ENCODE results near the gene PABPN1L. TPM values are rescaled to one million over a fixed set of nuclear protein-coding genes. Genes with fewer than 3 reads are reported as not detected.

The PABPN1L gene
- total RNA-seq, 1 experiment from 2014 or later, result 0.57 TPM

DNA sequence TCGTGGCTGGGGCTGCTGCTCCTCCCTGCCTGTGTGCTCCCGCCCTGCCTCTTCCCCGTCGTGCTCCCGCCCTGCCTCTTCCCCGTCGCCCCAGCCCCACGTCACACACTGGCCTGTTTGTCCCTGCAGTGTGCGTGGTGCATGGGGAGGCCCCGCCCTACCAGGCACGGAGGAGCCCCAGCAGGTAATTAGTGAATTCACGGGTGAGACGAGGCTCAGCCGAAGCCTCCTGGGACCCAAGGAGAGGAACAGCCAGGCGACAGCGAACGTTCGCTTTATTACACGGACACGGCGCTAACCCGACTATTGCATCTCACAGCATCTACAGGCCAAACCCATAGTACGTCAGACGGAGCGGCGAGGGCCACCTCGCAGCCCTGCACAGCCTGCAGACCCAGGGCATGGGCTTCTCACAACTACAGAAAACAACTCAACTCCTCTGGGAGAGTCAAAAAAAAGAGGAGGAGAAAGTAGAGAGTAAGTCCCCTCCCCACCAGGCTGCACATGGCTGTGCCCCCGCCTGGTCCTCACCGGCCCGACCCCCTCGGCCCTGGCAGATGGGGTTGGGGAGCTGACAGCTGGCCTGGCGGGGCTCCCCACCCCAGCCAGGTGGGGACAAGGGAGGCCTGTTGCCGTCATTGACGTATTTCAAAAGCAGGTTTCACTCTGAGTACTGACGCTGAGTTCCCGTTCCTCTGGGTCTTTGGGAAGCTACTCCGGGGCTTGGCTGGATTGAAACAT, 4.3 kb upstream of the PABPN1L start:
- no peak for TF ChIP-seq EZH2 (IDR thresholded peaks at IDR 0.05)
- TF ChIP-seq ZFX (IDR thresholded peaks at IDR 0.05), result no peak
- no peak for TF ChIP-seq FOSL1 (IDR thresholded peaks at IDR 0.05; ENCODE audit: low read depth)
- TF ChIP-seq CEBPB (IDR thresholded peaks at IDR 0.05; ENCODE audit: low read depth), result no peak
- no peak for TF ChIP-seq ZNF274 (IDR thresholded peaks at IDR 0.05; ENCODE audit: low read depth, low read length)
- TF ChIP-seq SRF (IDR thresholded peaks at IDR 0.05; ENCODE audit: low read depth), result no peak
- no peak for TF ChIP-seq POLR2A (IDR thresholded peaks at IDR 0.05; ENCODE audit: borderline replicate concordance, extremely low read depth, insufficient read depth, insufficient read length)
- no peak for TF ChIP-seq TCF7L2 (IDR thresholded peaks at IDR 0.05; ENCODE audit: borderline replicate concordance, extremely low read depth, insufficient read depth, insufficient read length)
- no peak for TF ChIP-seq SP1 (IDR thresholded peaks at IDR 0.05; ENCODE audit: low read depth)
- RAD21 ChIA-PET (ENCODE audit: low non-redundant PET in 1 of 2, low total read pairs in 2 of 2, uncharacterized antibody in 2 of 2, unreplicated experiment in 2 of 2), result no interaction called here
- POLR2A ChIA-PET, result no interaction called here
- Histone ChIP-seq H3K4me3 (replicated peaks in 1 of 2; ENCODE audit: low read depth in 1 of 2, low read length in 2 of 2) (no peak overlapping the region), H3K9me2 (ENCODE audit: insufficient read depth) (no peaks in the 10 kb centered on the region), H3K27ac (ENCODE audit: low read depth, low read length) (no peak overlapping the region), H3K27me3 (ENCODE audit: insufficient read depth, low read length) (no peaks in the 10 kb centered on the region), H3K79me2 (ENCODE audit: insufficient read depth, low read length) (no peaks in the 10 kb centered on the region), H3K36me3 (ENCODE audit: control insufficient read depth in 1 of 2, insufficient read depth in 2 of 2, low read length in 2 of 2) (no peaks in the 10 kb centered on the region), H2AFZ (ENCODE audit: low read depth, low read length, poor library complexity, severe bottlenecking) (no peak overlapping the region), H3K4me2 (ENCODE audit: low read length) (no peak overlapping the region), H3K9me3 (ENCODE audit: control insufficient read depth in 1 of 2, insufficient read depth in 1 of 2, low read depth in 1 of 2, low read length in 2 of 2) (no peaks in the 10 kb centered on the region), H3K4me1 (ENCODE audit: control insufficient read depth in 1 of 2, insufficient read depth in 2 of 2, low read length in 2 of 2) (no peaks in the 10 kb centered on the region), H4K20me1 (ENCODE audit: insufficient read depth) (no peaks in the 10 kb centered on the region), H3K9ac (ENCODE audit: low read length) (no peak overlapping the region)
- ATAC-seq (no peak), DNase-seq (ENCODE audit: low read depth, low spot score) (no peak)
- CTCF ChIA-PET, result no interaction called here
- BruUV-seq (replicated peaks), result no TSS peak
- intact Hi-C loops (cut with micrococcal nuclease), result no loop called here

GRCh38 chr16:88869673-88869980, 3.2 kb upstream of the PABPN1L start:
- H3K79me2 ChIP-seq (ENCODE audit: insufficient read depth, low read length), result no peaks in the 10 kb centered on the region
- TF ChIP-seq EGR1 (IDR thresholded peaks at IDR 0.05; ENCODE audit: low read depth) (no peak), CBX3 (IDR thresholded peaks at IDR 0.05; ENCODE audit: low read depth) (no peak), RAD21 (IDR thresholded peaks at IDR 0.05; ENCODE audit: low read depth) (no peak), REST (IDR thresholded peaks at IDR 0.05; ENCODE audit: low read depth) (no peak), SP1 (IDR thresholded peaks at IDR 0.05; ENCODE audit: low read depth) (no peak), EZH2 (IDR thresholded peaks at IDR 0.05) (no peak), JUND (IDR thresholded peaks at IDR 0.05) (no peak)
- ChIA-PET POLR2A (no interaction called here), RAD21 (ENCODE audit: low non-redundant PET in 1 of 2, low total read pairs in 2 of 2, uncharacterized antibody in 2 of 2, unreplicated experiment in 2 of 2) (no interaction called here), CTCF (no interaction called here)
- no peak overlapping the region for H3K9ac ChIP-seq (ENCODE audit: low read length)
- intact Hi-C loops (cut with micrococcal nuclease), result no loop called here
- DNase-seq (ENCODE audit: low read depth, low spot score) (no peak), ATAC-seq (no peak)
- H2AFZ ChIP-seq (ENCODE audit: low read depth, low read length, poor library complexity, severe bottlenecking), result no peak overlapping the region
- no TSS peak for BruUV-seq (replicated peaks)
- no peak overlapping the region for H3K4me3 ChIP-seq (replicated peaks in 1 of 2; ENCODE audit: low read depth in 1 of 2, low read length in 2 of 2)
- no peaks in the 10 kb centered on the region for H3K4me1 ChIP-seq (ENCODE audit: control insufficient read depth in 1 of 2, insufficient read depth in 2 of 2, low read length in 2 of 2)
- no peak overlapping the region for H3K27ac ChIP-seq (ENCODE audit: low read depth, low read length)
- H3K27me3 ChIP-seq (ENCODE audit: insufficient read depth, low read length), result no peaks in the 10 kb centered on the region
- no peaks in the 10 kb centered on the region for H3K9me3 ChIP-seq (ENCODE audit: control insufficient read depth in 1 of 2, insufficient read depth in 1 of 2, low read depth in 1 of 2, low read length in 2 of 2)
- no peak overlapping the region for H3K4me2 ChIP-seq (ENCODE audit: low read length)
- no peaks in the 10 kb centered on the region for H3K9me2 ChIP-seq (ENCODE audit: insufficient read depth)
- no peaks in the 10 kb centered on the region for H4K20me1 ChIP-seq (ENCODE audit: insufficient read depth)
- no peaks in the 10 kb centered on the region for H3K36me3 ChIP-seq (ENCODE audit: control insufficient read depth in 1 of 2, insufficient read depth in 2 of 2, low read length in 2 of 2)

All from HCT116 (cell line).